Tibial artery (tissue), 4 donors: ENCODE data around the gene FRRS1.

ENCODE experiments used
- DNase-seq, 2 donors: peaks; one replicate each; pipeline ENCODE4 v3.0.0-alpha.2; 2019
- H3K27ac ChIP-seq, 2 donors: fragments of 200-600 bp; sonication (generic) in 1 of 2; 1 replicate in 1 of 2; 2 replicates in 1 of 2; pipeline ENCODE4 v1.5.1; 2018 to 2019; ENCODE audit warnings: mild to moderate bottlenecking in 1 of 2
- H3K27me3 ChIP-seq, 2 donors: fragments of 200-600 bp; sonication (generic) in 1 of 2; one replicate each; pipeline versions ENCODE4 v1.5.1 to v1.6.0; 2016 to 2019
- H3K36me3 ChIP-seq, 3 donors: fragments of 200-600 bp; sonication (generic) in 2 of 3; one replicate each; pipeline ENCODE4 v1.5.1; 2016 to 2019; ENCODE audit warnings: mild to moderate bottlenecking in 2 of 3
- H3K4me1 ChIP-seq, 4 donors: fragments of 200-600 bp; sonication (generic) in 2 of 4; 1 replicate in 3 of 4; 2 replicates in 1 of 4; pipeline ENCODE4 v1.5.1; 2016 to 2019
- H3K4me3 ChIP-seq, 2 donors: fragments of 200-600 bp; sonication (generic) in 1 of 2; 1 replicate in 1 of 2; 2 replicates in 1 of 2; pipeline ENCODE4 v1.5.1; 2018 to 2019; ENCODE audit warnings: mild to moderate bottlenecking in 2 of 2
- H3K9me3 ChIP-seq, 3 donors: fragments of 200-600 bp; sonication (generic) in 1 of 3; one replicate each; pipeline ENCODE4 v1.5.1; 2016 to 2019
- intact Hi-C: fragments of 100-400 bp; cut with DNase I; formaldehyde crosslinking; loops from one replicate; pipeline ENCODE4 v1.15.0; 2023; ENCODE audit warnings: low total_unique reads
- TF ChIP-seq, protein P1 (sequence below), 2 experiments: fragments of 200-600 bp in 1 of 2; fragments of 450-650 bp in 1 of 2; IDR thresholded peaks; one replicate each; pipeline ENCODE4 v1.5.1; 2017 to 2019; ENCODE audit warnings: antibody characterized with exemption in 2 of 2, mild to moderate bottlenecking in 1 of 2, moderate library complexity in 1 of 2

FRRS1 gene

DNA sequence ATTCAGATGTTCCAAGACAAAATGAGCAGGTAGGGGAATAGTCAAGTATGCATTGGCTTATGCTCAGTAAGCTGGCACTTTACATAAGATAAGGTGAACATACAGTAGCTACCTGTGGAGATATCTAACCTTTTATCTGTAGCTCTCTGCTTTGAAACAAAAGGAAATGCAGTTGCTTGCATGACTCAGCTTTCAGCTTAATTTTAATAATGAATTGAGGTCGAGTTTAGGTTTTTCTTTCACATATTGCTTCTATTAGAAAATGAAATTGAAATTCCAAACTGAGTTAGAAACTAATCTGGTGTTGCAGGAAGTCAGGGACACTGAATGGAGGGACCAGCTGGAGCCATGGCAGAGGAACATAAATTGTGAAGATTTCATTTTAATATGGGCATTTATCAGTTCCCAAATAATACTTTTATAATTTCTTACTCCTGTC lies 8.3 kb downstream of the FRRS1 start:
- no peaks in the 10 kb centered on the region for H3K36me3 ChIP-seq
- no peak for DNase-seq
- TF ChIP-seq, protein P1, sequence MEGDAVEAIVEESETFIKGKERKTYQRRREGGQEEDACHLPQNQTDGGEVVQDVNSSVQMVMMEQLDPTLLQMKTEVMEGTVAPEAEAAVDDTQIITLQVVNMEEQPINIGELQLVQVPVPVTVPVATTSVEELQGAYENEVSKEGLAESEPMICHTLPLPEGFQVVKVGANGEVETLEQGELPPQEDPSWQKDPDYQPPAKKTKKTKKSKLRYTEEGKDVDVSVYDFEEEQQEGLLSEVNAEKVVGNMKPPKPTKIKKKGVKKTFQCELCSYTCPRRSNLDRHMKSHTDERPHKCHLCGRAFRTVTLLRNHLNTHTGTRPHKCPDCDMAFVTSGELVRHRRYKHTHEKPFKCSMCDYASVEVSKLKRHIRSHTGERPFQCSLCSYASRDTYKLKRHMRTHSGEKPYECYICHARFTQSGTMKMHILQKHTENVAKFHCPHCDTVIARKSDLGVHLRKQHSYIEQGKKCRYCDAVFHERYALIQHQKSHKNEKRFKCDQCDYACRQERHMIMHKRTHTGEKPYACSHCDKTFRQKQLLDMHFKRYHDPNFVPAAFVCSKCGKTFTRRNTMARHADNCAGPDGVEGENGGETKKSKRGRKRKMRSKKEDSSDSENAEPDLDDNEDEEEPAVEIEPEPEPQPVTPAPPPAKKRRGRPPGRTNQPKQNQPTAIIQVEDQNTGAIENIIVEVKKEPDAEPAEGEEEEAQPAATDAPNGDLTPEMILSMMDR (IDR thresholded peaks at IDR 0.05) = no peak
- H3K4me3 ChIP-seq = no peak overlapping the region
- no peak overlapping the region for H3K27ac ChIP-seq
- intact Hi-C loops = no loop called here
- H3K9me3 ChIP-seq = no peaks in the 10 kb centered on the region
- no peaks in the 10 kb centered on the region for H3K27me3 ChIP-seq
- peaks cover 0 to 24% (median 7%) of the 10 kb centered on the region in 4 donors for H3K4me1 ChIP-seq

DNA sequence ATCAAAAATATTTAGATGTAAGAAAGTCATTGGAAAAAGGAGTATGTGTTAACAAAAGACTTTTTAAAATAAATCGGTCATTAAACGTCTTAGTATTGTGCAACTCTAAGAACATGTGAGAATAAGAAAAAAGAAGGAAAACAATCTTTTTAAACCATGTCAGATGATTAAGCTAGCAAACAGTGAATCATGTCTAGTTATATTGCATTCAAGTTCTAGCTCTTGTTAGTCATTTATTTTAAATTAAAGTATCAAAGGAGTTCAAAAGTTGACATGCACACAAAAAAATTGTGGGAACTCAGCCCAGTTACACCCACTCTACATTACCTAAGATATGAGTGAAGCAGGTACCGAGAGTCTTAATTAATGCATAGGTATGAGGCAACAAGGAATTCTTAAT lies 9.8 kb downstream of the FRRS1 start:
- TF ChIP-seq, protein P1 (IDR thresholded peaks at IDR 0.05) = no peak

DNA sequence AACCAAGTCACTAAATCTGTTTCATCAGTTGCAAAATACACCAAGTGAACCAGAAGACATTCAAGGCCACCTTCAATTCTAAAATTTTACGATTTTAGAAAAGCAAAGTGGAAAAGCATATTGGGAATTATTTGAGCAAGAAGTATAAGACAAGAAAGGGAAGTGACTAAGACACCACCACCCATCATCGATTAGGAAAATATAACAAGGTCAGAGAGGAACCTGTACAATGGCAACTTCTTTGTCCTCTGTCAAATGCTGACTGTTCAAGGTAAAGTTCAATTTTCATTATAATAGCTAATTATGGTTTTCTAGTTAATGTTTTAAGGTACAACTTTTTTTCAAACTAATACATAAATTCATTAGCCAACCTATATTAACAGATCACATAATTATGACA lies 10.8 kb downstream of the FRRS1 start:
- Histone ChIP-seq H3K9me3 (no peaks in the 10 kb centered on the region), H3K27ac (no peak overlapping the region), H3K4me1 (peaks cover 0 to 14% (median 7%) of the 10 kb centered on the region in 4 donors), H3K36me3 (no peaks in the 10 kb centered on the region), H3K27me3 (no peaks in the 10 kb centered on the region), H3K4me3 (no peak overlapping the region)
- no peak for DNase-seq
- intact Hi-C loops = no loop called here
- TF ChIP-seq, protein P1 (IDR thresholded peaks at IDR 0.05) = no peak

More for the DNA sequence above, 9.8 kb downstream of the FRRS1 start:
- no peaks in the 10 kb centered on the region for H3K36me3 ChIP-seq
- no peaks in the 10 kb centered on the region for H3K27me3 ChIP-seq
- no peak overlapping the region for H3K27ac ChIP-seq
- no peak for DNase-seq
- peaks cover 0 to 14% (median 7%) of the 10 kb centered on the region in 4 donors for H3K4me1 ChIP-seq
- intact Hi-C loops = no loop called here
- H3K9me3 ChIP-seq = no peaks in the 10 kb centered on the region
- no peak overlapping the region for H3K4me3 ChIP-seq

DNA sequence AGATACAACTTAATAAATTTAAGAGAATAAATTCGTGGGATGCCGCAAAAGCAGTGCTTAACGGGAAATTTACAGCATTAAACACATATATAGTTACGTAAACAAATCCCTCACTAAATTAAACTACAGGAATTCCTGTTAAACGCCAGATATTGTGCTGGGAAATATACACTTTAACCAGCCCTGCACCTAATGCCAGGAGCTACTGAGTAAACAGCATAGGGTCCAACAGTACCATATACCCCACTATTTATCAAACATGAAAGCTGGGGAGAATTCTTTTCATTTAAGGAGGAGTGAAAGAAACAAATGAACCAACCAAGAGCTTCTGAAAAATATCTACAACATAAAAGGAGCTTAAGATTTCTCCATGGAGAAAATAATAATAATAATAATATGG lies 11.7 kb downstream of the FRRS1 start:
- H3K9me3 ChIP-seq = no peaks in the 10 kb centered on the region
- no peaks in the 10 kb centered on the region for H3K27me3 ChIP-seq
- H3K4me1 ChIP-seq = peaks cover 0 to 12% (median 5%) of the 10 kb centered on the region in 4 donors
- intact Hi-C loops = no loop called here
- DNase-seq = no peak
- no peaks in the 10 kb centered on the region for H3K36me3 ChIP-seq
- TF ChIP-seq, protein P1 (IDR thresholded peaks at IDR 0.05) = no peak
- H3K4me3 ChIP-seq = no peak overlapping the region
- H3K27ac ChIP-seq = no peak overlapping the region

DNA sequence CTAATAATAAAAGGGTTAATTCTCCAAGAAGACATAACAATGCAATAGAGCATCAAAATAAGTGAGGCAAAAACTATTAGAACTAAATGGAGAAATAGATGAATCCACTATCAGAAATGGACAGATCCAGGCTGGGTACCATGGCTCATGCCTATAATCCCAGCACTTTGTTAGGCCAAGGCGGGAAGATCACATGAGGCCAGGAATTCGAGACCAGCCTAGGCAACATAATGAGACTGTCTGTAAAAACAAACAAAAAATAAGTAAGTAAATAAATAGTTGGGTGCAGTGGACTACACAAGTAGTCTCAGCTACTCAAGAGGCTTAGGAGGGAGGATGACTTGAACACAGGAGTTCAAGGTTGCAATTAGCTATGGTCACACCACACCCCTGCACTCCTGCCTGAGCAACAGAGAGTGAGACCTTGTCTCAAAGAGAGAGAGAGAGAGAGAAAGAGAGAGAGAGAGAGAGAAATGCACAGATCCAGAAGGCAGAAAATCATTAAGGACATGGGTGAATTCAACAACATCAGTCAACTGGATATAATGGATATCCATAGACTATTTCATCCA lies 12.3 kb downstream of the FRRS1 start:
- intact Hi-C loops = no loop called here
- Histone ChIP-seq H3K9me3 (no peaks in the 10 kb centered on the region), H3K4me1 (peaks cover 0 to 10% (median 5%) of the 10 kb centered on the region in 4 donors), H3K27ac (no peak overlapping the region), H3K36me3 (no peaks in the 10 kb centered on the region), H3K27me3 (no peaks in the 10 kb centered on the region), H3K4me3 (no peak overlapping the region)
- no peak for DNase-seq
- TF ChIP-seq, protein P1 (IDR thresholded peaks at IDR 0.05) = no peak
